ENCODE data around the gene MYRF.

DNA sequence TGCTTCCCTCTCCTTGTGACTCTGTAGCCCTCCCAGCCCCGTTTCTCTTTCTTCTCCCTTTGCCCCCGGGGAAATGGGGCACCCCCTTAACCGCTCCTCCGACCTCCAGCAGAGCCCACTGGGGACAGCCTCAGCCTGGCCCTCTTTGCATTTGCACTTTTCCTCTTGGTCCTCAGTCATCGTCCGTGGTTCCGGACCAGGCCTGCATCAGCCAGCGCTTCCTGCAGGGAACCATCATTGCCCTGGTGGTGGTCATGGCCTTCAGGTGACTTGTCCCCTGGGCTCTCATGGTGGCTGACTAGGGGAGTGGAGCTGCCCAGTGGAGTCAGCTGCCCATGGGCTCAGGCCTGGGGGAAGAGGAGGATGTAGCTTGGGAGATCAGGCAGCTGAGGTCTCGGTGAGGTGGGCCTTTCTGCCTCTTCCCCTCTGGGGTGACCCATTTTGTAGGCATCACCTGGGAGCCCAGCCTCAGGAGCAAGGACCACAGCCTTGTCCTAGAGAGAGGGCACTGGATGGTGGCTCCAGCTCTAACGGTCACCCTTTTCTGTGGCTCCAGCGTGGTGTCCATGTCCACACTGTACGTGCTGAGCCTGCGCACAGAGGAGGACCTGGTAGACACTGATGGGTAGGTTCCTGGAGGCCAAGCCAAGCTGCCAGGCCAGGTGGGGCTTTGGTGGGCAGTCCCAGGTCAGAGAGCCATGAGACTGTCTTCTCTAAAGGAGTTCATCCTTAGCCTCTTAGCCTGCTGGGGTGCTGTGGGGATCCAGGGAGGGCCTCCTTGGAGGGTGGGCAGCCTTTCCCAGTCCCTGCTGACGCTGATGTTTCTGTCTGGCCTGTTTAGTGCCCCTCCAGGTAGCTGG lies 27.5 kb downstream of the MYRF start:
- no peak for TF ChIP-seq ZFP69B (tag by site-specific recombination; IDR thresholded peaks at IDR 0.05)
- TF ChIP-seq, protein P1, sequence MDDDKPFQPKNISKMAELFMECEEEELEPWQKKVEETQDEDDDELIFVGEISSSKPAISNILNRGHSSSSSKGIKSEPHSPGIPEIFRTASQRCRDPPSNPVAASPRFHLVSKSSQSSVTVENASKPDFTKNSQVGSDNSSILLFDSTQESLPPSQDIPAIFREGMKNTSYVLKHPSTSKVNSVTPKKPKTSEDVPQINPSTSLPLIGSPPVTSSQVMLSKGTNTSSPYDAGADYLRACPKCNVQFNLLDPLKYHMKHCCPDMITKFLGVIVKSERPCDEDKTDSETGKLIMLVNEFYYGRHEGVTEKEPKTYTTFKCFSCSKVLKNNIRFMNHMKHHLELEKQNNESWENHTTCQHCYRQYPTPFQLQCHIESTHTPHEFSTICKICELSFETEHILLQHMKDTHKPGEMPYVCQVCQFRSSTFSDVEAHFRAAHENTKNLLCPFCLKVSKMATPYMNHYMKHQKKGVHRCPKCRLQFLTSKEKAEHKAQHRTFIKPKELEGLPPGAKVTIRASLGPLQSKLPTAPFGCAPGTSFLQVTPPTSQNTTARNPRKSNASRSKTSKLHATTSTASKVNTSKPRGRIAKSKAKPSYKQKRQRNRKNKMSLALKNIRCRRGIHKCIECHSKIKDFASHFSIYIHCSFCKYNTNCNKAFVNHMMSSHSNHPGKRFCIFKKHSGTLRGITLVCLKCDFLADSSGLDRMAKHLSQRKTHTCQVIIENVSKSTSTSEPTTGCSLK (tag by site-specific recombination; IDR thresholded peaks at IDR 0.05) = no peak
- TF ChIP-seq, protein P2, sequence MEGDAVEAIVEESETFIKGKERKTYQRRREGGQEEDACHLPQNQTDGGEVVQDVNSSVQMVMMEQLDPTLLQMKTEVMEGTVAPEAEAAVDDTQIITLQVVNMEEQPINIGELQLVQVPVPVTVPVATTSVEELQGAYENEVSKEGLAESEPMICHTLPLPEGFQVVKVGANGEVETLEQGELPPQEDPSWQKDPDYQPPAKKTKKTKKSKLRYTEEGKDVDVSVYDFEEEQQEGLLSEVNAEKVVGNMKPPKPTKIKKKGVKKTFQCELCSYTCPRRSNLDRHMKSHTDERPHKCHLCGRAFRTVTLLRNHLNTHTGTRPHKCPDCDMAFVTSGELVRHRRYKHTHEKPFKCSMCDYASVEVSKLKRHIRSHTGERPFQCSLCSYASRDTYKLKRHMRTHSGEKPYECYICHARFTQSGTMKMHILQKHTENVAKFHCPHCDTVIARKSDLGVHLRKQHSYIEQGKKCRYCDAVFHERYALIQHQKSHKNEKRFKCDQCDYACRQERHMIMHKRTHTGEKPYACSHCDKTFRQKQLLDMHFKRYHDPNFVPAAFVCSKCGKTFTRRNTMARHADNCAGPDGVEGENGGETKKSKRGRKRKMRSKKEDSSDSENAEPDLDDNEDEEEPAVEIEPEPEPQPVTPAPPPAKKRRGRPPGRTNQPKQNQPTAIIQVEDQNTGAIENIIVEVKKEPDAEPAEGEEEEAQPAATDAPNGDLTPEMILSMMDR (tag by site-specific recombination; IDR thresholded peaks at IDR 0.05) = no peak
- no peak for TF ChIP-seq ZNF623 (tag by site-specific recombination; IDR thresholded peaks at IDR 0.05)
- no peak for TF ChIP-seq RBAK (tag by site-specific recombination; IDR thresholded peaks at IDR 0.05)
